GM19328 (cell line): ENCODE measurements around the gene OGA.
"Not testable (repeated sequence)": the region's sequence is repeated elsewhere in the genome, so short reads cannot be mapped to it uniquely, and the experiment has no call there.

ENCODE experiments used
- ATAC-seq: cut with Tn5 transposase; IDR thresholded peaks from one replicate; pipeline ENCODE4 v1.9.1; 2021; ENCODE audit warnings: mild to moderate bottlenecking, moderate library complexity; ENCODE audit not compliant: unreplicated experiment

Gene OGA

GRCh38 chr10:101807158-101807557, 11.1 kb downstream of the OGA start:
- no peak for ATAC-seq

- ATAC-seq, result no peak
Observed at GRCh38 chr10:101803511-101803910, 14.7 kb downstream of the OGA start.

GRCh38 chr10:101797403-101798059, 20.7 kb downstream of the OGA start:
- ATAC-seq, result no peak

- ATAC-seq, result no peak
Observed at GRCh38 chr10:101793526-101793925, 24.7 kb downstream of the OGA start.

- no peak for ATAC-seq
Observed at GRCh38 chr10:101789686-101790085, 28.6 kb downstream of the OGA start.

- ATAC-seq, result not testable (repeated sequence)
Observed at GRCh38 chr10:101789231-101789630, 29.0 kb downstream of the OGA start.

- no peak for ATAC-seq
Observed at GRCh38 chr10:101785801-101786200, 32.4 kb downstream of the OGA start.

- ATAC-seq, result no peak
Observed at GRCh38 chr10:101784558-101784957, 33.7 kb downstream of the OGA start.

- ATAC-seq, result no peak
Observed at GRCh38 chr10:101783736-101784118, 34.5 kb downstream of the OGA start.

- peak; percentile 47 for ATAC-seq
Observed at GRCh38 chr10:101782811-101783735, 35.2 kb downstream of the OGA start, which contains the start of gene NPM3. Gene NPM3 (minus strand): TSS chr10:101783446. CDS start chr10:101783390, 56 bp downstream.

GRCh38 chr10:101781984-101782810, 36.0 kb downstream of the OGA start:
- no peak for ATAC-seq

GRCh38 chr10:101781655-101781983, 36.6 kb downstream of the OGA start:
- ATAC-seq, result no peak

- no peak for ATAC-seq
Observed at GRCh38 chr10:101780818-101781654, 37.2 kb downstream of the OGA start.

- no peak for ATAC-seq
Observed at GRCh38 chr10:101780187-101780817, 37.9 kb downstream of the OGA start.

GRCh38 chr10:101779544-101780186, 38.6 kb downstream of the OGA start:
- no peak for ATAC-seq

GRCh38 chr10:101778781-101779543, 39.3 kb downstream of the OGA start:
- ATAC-seq, result no peak

- ATAC-seq, result no peak
Observed at GRCh38 chr10:101778151-101778780, 40.0 kb downstream of the OGA start.

GRCh38 chr10:101777619-101778145, 40.6 kb downstream of the OGA start:
- ATAC-seq, result no peak
